ENCODE results near the gene MGAT5B.

The MGAT5B gene

DNA sequence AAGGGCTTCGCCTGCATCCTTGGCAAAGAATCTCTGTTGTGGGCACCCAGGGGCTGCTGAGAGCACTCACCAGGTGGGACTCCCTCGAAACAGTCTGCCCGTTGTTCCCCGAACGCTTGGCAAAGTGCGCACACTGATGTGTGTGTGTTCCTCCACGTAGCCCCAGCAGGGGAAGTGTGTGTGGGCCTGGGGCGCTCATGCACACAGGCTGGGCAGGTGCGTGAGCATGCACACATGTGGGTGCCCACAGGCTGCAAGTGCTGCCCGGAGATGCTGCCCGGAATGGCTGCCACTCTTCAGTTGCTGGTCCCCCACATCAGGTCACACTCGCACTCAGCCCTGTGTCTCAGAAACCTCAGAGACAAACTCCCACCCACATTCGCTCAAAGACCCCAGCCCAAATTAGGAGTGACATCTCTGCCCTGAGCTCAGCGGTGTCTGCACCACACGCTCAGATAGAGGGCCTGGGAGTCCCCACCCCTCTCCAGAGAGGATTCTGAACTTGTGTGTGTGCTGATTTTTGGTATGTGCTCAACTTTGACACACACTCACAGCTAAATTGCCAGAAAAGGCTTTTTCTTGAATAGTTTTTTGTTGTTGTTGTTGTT is 119.4 kb downstream of the MGAT5B start:
- Histone ChIP-seq H3K9ac (ENCODE audit: low read depth, low read length) (no peak overlapping the region), H3K27ac (ENCODE audit: low read depth, low read length) (no peak overlapping the region), H3K27me3 (ENCODE audit: insufficient read depth, low read length) (no peaks in the 10 kb centered on the region), H3K36me3 (ENCODE audit: insufficient read depth, low read length) (no peaks in the 10 kb centered on the region), H3K4me3 (ENCODE audit: low read length) (no peak overlapping the region), H3K4me1 (ENCODE audit: insufficient read depth, low read length) (no peaks in the 10 kb centered on the region), H3K9me3 (ENCODE audit: insufficient read depth, low read depth, low read length) (no peaks in the 10 kb centered on the region)
- WGBS, result 89% methylated on average over 15 of the region's 15 CpGs

DNA sequence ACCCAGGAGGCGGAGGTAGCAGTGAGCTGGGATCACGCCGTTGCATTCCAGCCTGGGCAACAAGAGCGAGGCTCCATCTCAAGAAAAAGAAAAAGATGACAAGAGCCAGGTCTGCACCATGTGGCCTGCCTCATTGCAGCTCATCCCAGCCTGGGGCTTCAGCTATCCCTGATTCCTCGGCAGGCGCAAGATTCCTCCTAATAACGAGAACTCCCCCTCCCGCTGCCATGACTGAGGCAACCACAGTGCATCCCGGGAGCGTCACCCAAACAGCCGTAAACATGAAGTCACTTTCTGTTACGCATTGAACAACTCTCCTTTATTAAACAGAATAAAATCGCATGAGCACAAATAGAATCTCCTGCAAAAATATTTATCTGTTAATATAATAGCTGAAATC is 120.6 kb downstream of the MGAT5B start:
- H3K9me3 ChIP-seq (ENCODE audit: insufficient read depth, low read depth, low read length), result no peaks in the 10 kb centered on the region
- H3K4me3 ChIP-seq (ENCODE audit: low read length), result no peak overlapping the region
- 92% methylated on average over 13 of the region's 13 CpGs for WGBS

DNA sequence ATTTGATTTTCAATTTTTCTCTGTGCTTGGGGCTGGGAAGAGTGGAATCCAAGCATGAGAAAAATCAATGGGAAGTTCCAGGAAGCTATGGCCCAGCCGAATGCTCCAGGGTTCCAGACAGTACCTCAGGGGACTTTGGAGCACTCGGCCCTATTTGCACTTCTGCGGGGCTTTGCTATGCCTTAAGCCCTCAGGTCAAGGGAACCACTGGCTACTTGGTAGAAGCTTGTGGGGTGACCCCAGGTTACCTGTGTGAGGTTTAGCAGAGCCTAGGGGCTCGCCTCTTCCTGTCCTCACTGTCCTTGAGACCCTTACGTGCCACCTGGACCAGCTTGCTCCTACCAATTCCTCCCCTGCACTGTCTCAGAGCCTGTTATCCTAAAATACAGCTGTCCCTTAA is 121.3 kb downstream of the MGAT5B start:
- Histone ChIP-seq H3K27me3 (ENCODE audit: insufficient read depth, low read length) (no peaks in the 10 kb centered on the region), H3K4me1 (ENCODE audit: insufficient read depth, low read length) (peaks cover 9% of the 10 kb centered on the region), H3K27ac (ENCODE audit: low read depth, low read length) (no peak overlapping the region), H3K9ac (ENCODE audit: low read depth, low read length) (no peak overlapping the region), H3K9me3 (ENCODE audit: insufficient read depth, low read depth, low read length) (no peaks in the 10 kb centered on the region), H3K4me3 (ENCODE audit: low read length) (no peak overlapping the region), H3K36me3 (ENCODE audit: insufficient read depth, low read length) (no peaks in the 10 kb centered on the region)
- WGBS, result 84% methylated on average over 5 of the region's 5 CpGs

More for the DNA sequence above, 120.6 kb downstream of the MGAT5B start:
- Histone ChIP-seq H3K4me1 (ENCODE audit: insufficient read depth, low read length) (peaks cover 2% of the 10 kb centered on the region; the same call in 1 of the 2 replicates), H3K27ac (ENCODE audit: low read depth, low read length) (no peak overlapping the region), H3K36me3 (ENCODE audit: insufficient read depth, low read length) (no peaks in the 10 kb centered on the region), H3K9ac (ENCODE audit: low read depth, low read length) (no peak overlapping the region), H3K27me3 (ENCODE audit: insufficient read depth, low read length) (no peaks in the 10 kb centered on the region)

DNA sequence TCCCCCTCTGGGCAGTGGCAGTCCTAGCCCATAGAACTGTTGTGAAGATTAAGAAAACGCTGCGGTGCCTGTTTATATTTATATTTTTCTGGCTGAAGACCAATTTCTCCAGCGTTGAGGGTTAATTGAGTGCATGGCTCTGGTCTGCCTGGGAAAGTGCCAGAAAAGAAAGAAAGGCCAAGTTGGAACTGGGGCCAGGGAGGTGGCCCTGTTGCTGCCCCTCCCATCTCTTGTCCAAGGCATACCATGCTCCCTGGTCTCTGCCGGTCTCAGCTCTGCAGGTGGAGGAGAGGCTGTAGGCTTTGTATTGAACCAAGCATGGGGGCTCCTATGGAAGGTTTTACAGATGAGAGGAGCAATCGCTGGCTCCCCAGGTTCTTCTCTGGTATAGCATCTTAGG is 124.7 kb downstream of the MGAT5B start:
- no peak overlapping the region for H3K4me3 ChIP-seq (ENCODE audit: low read length)
- no peaks in the 10 kb centered on the region for H3K36me3 ChIP-seq (ENCODE audit: insufficient read depth, low read length)
- H3K9ac ChIP-seq (ENCODE audit: low read depth, low read length), result no peak overlapping the region
- no peaks in the 10 kb centered on the region for H3K27me3 ChIP-seq (ENCODE audit: insufficient read depth, low read length)
- no peaks in the 10 kb centered on the region for H3K9me3 ChIP-seq (ENCODE audit: insufficient read depth, low read depth, low read length)
- no peak overlapping the region for H3K27ac ChIP-seq (ENCODE audit: low read depth, low read length)
- WGBS, result 87% methylated on average over 5 of the region's 5 CpGs
- H3K4me1 ChIP-seq (ENCODE audit: insufficient read depth, low read length), result peaks cover 28% of the 10 kb centered on the region

DNA sequence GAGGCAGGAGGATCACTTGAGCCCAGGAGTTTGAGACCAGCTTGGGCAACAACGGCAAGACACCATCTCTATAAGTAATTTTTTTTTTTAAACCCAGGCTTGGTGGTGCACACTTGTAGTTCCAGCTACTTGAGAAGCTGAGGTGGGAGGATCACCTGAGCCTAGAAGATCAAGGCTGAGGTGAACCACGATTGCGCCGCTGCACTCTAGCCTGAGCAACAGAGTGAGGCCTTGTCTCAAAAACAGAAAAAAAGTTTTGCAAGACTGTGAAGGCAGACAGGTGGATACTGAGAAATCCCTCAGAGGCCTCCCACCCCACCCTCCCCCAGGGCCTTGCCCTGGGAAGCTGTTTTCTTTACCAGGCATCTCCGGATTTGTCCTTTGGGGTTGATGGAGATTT is 125.4 kb downstream of the MGAT5B start:
- Histone ChIP-seq H3K27me3 (ENCODE audit: insufficient read depth, low read length) (no peaks in the 10 kb centered on the region), H3K4me1 (ENCODE audit: insufficient read depth, low read length) (peaks cover 33% of the 10 kb centered on the region), H3K4me3 (ENCODE audit: low read length) (no peak overlapping the region), H3K36me3 (ENCODE audit: insufficient read depth, low read length) (no peaks in the 10 kb centered on the region), H3K9me3 (ENCODE audit: insufficient read depth, low read depth, low read length) (no peaks in the 10 kb centered on the region), H3K27ac (ENCODE audit: low read depth, low read length) (no peak overlapping the region), H3K9ac (ENCODE audit: low read depth, low read length) (no peak overlapping the region)
- WGBS, result 70% methylated on average over 3 of the region's 5 CpGs

DNA sequence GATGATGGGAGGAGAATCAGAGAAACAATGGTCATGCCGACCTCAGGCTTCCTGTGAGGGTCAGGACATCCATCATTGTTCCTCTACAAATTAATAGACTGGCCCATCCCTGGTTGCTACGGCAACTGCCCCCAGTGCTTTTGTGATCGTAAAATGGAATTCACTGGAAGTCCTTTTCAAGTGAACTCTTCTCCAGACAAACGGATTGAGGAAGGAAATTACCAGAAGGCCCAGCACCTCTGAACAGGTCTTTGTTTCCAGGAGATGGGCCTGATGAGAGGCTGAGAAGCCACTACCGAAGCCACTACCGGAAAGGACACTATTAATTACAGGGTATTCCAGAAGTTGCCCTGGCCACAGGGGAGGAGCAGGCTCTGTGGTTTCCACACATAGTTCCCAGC is 126.0 kb downstream of the MGAT5B start:
- Histone ChIP-seq H3K4me1 (ENCODE audit: insufficient read depth, low read length) (peaks cover 33% of the 10 kb centered on the region), H3K27ac (ENCODE audit: low read depth, low read length) (peak overlapping the region; percentile 59; the same call in 1 of the 2 replicates), H3K36me3 (ENCODE audit: insufficient read depth, low read length) (no peaks in the 10 kb centered on the region), H3K27me3 (ENCODE audit: insufficient read depth, low read length) (no peaks in the 10 kb centered on the region), H3K9me3 (ENCODE audit: insufficient read depth, low read depth, low read length) (no peaks in the 10 kb centered on the region), H3K4me3 (ENCODE audit: low read length) (no peak overlapping the region), H3K9ac (ENCODE audit: low read depth, low read length) (no peak overlapping the region)
- WGBS, result 77% methylated on average over 6 of the region's 6 CpGs

DNA sequence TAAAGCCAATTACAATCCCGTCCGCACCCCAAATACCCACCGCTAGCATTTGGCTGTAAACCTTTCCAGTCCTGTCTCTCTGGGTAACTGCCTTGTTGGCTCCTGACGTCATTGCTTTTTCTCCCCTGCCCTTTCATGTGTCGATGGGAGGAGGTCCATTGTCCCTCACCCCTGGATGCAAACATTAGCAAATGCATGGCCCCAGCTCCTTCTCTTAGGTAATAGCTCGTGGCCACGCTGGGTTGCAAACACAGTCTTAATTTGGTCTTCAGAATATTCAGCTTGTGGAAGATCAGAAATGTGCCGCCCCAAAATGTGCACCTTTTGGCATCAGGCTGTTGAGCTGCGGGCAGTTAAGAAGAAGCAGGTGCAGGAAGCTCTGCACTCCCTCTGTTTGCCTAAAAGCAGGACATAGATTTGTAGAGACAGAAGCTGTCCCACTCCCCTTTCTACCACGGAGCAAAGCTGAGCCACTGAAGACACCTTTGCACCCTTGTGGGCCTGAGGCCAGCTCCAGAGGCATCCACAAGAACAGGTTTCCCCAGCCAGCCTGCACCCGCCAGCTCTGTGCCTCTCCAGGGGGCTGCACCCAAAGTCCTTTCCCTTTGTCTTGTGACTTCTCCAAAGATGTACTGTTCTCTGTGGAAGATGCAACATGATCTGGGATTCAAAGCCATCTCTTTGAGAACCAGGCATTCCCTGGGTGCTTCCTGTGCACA is 127.3 kb downstream of the MGAT5B start:
- H3K27ac ChIP-seq (ENCODE audit: low read depth, low read length), result peak overlapping the region; percentile 70; the same call in 1 of the 2 replicates
- H3K9ac ChIP-seq (ENCODE audit: low read depth, low read length), result 0 out of 2 replicates have a peak overlapping the region, but pooled peaks have one; percentile 5
- no peaks in the 10 kb centered on the region for H3K36me3 ChIP-seq (ENCODE audit: insufficient read depth, low read length)
- no peak overlapping the region for H3K4me3 ChIP-seq (ENCODE audit: low read length)
- H3K27me3 ChIP-seq (ENCODE audit: insufficient read depth, low read length), result no peaks in the 10 kb centered on the region
- peaks cover 33% of the 10 kb centered on the region for H3K4me1 ChIP-seq (ENCODE audit: insufficient read depth, low read length)
- 23% methylated on average over 11 of the region's 11 CpGs for WGBS
- H3K9me3 ChIP-seq (ENCODE audit: insufficient read depth, low read depth, low read length), result no peaks in the 10 kb centered on the region

DNA sequence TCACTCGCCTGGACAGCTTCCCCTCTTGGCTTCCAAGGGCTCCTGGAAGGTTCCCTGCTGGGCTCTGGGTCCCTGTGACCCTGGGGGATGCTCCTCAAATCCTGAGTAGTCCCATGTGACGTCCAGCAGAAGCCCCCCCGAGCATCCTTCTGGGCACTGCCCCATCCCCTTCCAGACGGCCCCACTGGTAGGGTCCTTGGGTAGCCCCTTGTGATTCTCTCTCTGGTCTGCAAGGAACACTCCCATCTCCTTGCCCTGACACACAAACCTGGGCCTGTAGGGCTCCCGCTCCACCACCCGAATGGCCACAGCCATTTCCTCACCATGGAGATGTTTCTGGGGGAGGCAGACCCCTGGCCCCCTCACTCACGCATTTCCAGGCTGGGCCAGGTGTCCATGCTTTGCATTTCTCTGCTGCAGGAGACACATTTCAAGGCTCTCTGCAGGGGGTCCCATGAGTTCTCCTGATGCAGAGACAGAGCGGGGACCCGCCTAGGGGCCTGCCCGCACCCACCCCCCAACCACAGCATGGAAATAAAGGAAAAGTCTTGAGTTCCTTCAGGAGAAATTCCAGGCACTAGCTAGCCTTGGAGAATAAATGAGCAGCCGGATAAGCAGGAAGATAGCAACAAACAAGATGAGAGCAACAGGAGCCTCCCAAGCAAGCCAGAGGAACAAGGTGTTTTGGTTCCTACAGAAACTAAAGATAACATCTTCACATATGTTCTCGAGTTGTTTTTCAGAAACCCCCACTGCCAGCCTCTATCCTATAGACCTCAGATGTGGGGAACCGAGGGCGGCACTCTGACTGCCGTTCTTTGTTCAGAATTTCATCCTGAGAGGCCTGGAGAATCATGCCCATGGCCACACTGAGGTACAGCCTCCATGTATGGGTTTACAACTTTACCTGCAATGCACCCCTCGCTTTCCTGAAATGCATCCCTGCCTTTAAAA is 128.8 kb downstream of the MGAT5B start:
- H3K27me3 ChIP-seq (ENCODE audit: insufficient read depth, low read length), result no peaks in the 10 kb centered on the region
- no peak overlapping the region for H3K4me3 ChIP-seq (ENCODE audit: low read length)
- peaks cover 36% of the 10 kb centered on the region for H3K4me1 ChIP-seq (ENCODE audit: insufficient read depth, low read length)
- no peaks in the 10 kb centered on the region for H3K9me3 ChIP-seq (ENCODE audit: insufficient read depth, low read depth, low read length)
- whole genome bisulfite sequencing, result 80% methylated on average over 16 of the region's 16 CpGs
- peak overlapping the region; percentile 45; the same call in 1 of the 2 replicates for H3K27ac ChIP-seq (ENCODE audit: low read depth, low read length)
- no peaks in the 10 kb centered on the region for H3K36me3 ChIP-seq (ENCODE audit: insufficient read depth, low read length)
- H3K9ac ChIP-seq (ENCODE audit: low read depth, low read length), result no peak overlapping the region

DNA sequence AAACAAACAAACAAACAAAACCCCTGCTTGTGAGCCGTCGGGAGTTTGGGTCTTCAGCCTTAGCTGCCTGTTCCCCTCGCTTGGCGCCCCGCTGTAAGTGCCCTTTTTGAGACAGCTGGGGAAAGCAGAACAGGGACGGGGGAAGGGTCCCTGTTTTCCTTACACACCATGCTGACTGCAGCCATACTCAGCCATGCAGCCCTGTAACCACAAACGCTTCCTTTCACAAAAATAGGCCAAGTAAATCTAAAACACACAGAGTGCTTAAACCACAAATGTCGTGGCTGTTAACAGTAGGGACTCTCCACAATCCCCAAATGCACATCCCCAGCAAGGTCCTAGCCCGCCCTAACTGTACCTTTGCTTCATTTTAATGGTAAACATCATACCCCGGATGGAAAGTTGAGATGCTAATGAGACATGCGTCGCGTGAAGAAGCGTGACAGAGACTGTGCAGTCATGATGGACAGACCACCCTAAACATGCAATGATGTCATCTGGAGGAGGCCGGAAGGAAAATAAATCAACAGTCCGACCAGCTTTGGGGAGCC is 129.9 kb downstream of the MGAT5B start:
- H3K27me3 ChIP-seq (ENCODE audit: insufficient read depth, low read length), result no peaks in the 10 kb centered on the region
- no peaks in the 10 kb centered on the region for H3K9me3 ChIP-seq (ENCODE audit: insufficient read depth, low read depth, low read length)
- no peak overlapping the region for H3K4me3 ChIP-seq (ENCODE audit: low read length)
- 84% methylated on average over 16 of the region's 16 CpGs for WGBS
- H3K4me1 ChIP-seq (ENCODE audit: insufficient read depth, low read length), result peaks cover 40% of the 10 kb centered on the region
- no peaks in the 10 kb centered on the region for H3K36me3 ChIP-seq (ENCODE audit: insufficient read depth, low read length)
- no peak overlapping the region for H3K27ac ChIP-seq (ENCODE audit: low read depth, low read length)
- no peak overlapping the region for H3K9ac ChIP-seq (ENCODE audit: low read depth, low read length)

DNA sequence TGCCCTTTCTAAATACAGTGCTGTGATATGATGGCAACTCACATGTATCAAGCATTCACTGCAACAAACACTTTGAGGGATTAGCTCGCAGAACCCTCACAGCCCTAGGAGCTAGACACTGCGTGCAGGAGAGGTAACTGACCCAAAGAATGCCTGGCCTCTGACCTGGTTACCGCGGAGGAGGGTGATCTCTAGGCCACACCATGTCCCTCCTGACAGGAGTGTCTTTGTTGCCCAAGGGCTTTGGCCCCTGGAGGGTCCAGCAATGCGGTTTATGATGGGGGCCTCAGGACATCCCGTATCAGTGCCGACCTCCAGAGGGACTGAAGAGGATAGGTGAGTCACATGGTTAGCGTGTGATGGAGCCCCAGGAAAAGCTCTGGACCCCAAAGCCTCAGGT is 130.6 kb downstream of the MGAT5B start:
- no peaks in the 10 kb centered on the region for H3K36me3 ChIP-seq (ENCODE audit: insufficient read depth, low read length)
- no peak overlapping the region for H3K9ac ChIP-seq (ENCODE audit: low read depth, low read length)
- no peaks in the 10 kb centered on the region for H3K27me3 ChIP-seq (ENCODE audit: insufficient read depth, low read length)
- H3K4me3 ChIP-seq (ENCODE audit: low read length), result no peak overlapping the region
- H3K27ac ChIP-seq (ENCODE audit: low read depth, low read length), result no peak overlapping the region
- peaks cover 38% of the 10 kb centered on the region for H3K4me1 ChIP-seq (ENCODE audit: insufficient read depth, low read length)
- no peaks in the 10 kb centered on the region for H3K9me3 ChIP-seq (ENCODE audit: insufficient read depth, low read depth, low read length)
- WGBS, result 91% methylated on average over 8 of the region's 8 CpGs

Measured in HUES64 (cell line).